ENCODE results near the gene SMAP1. TPM values are rescaled to one million over a fixed set of nuclear protein-coding genes. Genes with fewer than 3 reads are reported as not detected.

SMAP1 gene
- total and polyA plus RNA-seq, 9 of the 15 experiments (the other 6 are each of a cell fraction or from before 2014, with no cell fraction given): 11.4 to 26.4 (median 15.5) TPM

DNA sequence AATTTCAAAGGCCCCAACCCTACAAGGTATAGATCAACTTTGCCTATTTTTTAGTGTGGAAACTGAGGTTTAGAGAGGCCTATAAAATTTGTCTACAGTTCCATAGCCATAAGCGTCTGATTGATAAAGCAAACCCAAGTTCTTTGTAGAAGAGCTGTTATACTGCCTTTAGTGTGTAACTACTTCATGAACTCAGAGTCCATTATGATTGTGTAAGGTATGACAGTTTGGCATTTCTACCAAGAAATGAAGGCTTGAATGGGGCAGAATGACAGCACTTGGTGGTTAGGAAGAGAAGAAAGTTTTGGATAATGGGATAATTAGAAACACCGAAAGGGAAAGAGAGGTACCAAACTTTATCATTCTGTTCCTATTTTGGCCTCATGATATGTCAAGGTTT is 38.1 kb downstream of the SMAP1 start:
- Histone ChIP-seq H3K4me2 (ENCODE audit: insufficient read depth, low read length) (no peak overlapping the region), H4K20me1 (replicated peaks; ENCODE audit: control insufficient read depth, insufficient read depth, low read length) (no peaks in the 10 kb centered on the region; the same call in none of the 2 replicates), H3K4me1 (replicated peaks in 1 of 2; ENCODE audit: control insufficient read depth in 2 of 2, insufficient read depth in 2 of 2, low read length in 2 of 2) (no peaks in the 10 kb centered on the region), H3K27ac (ENCODE audit: extremely low read depth, low read depth, low read length) (no peak overlapping the region), H3K27me3 (ENCODE audit: control insufficient read depth in 2 of 2, insufficient read depth in 2 of 2, low read length in 2 of 2) (no peaks in the 10 kb centered on the region), H3K79me2 (ENCODE audit: control insufficient read depth, insufficient read depth, low read length) (no peaks in the 10 kb centered on the region), H2AFZ (ENCODE audit: low read depth, low read length) (no peak overlapping the region), H3K9ac (ENCODE audit: insufficient read depth in 1 of 2, low read depth in 2 of 2, low read length in 2 of 2) (no peak overlapping the region), H3K4me3 (no peak overlapping the region), H3K36me3 (ENCODE audit: control insufficient read depth, insufficient read depth, low read length) (no peaks in the 10 kb centered on the region), H3K9me1 (ENCODE audit: control insufficient read depth, insufficient read depth, low read length) (no peaks in the 10 kb centered on the region), H3K9me3 (replicated peaks; ENCODE audit: control insufficient read depth, insufficient read depth, low read depth, low read length) (no peaks in the 10 kb centered on the region)
- TF ChIP-seq ZBTB40 (IDR thresholded peaks at IDR 0.05) (no peak), ZBTB40 (CRISPR knock-in tag; IDR thresholded peaks at IDR 0.05) (no peak), ARID1B (IDR thresholded peaks at IDR 0.05) (no peak), ZNF586 (CRISPR knock-in tag; conservative IDR thresholded peaks at IDR 0.05) (no peak), NFXL1 (CRISPR knock-in tag; IDR thresholded peaks at IDR 0.05) (no peak), NRF1 (conservative IDR thresholded peaks at IDR 0.05 in 1 of 2, IDR thresholded peaks at IDR 0.05 in 1 of 2) (no peak), MCM3 (IDR thresholded peaks at IDR 0.05) (no peak), RHOXF2B (CRISPR knock-in tag; conservative IDR thresholded peaks at IDR 0.05) (no peak), RAD51 (IDR thresholded peaks at IDR 0.05; ENCODE audit: borderline replicate concordance, low read depth) (no peak), SMAD3 (CRISPR knock-in tag; conservative IDR thresholded peaks at IDR 0.05) (no peak), RBM14 (IDR thresholded peaks at IDR 0.05; ENCODE audit: borderline replicate concordance, insufficient read depth, low read depth, low read length) (no peak)
- in situ Hi-C loops (cut with MboI): loop anchor here (5.0 to 10.0 kb wide), 2 partner anchors 182 to 249 kb away; partner anchors contain the start of gene B3GAT2
- intact Hi-C loops (cut with micrococcal nuclease): loop anchor here (1.0 to 5.0 kb wide), 4 partner anchors 179 to 642 kb away; no protein-coding TSS in a partner anchor
- no peak for FAIRE-seq
- CTCF ChIA-PET (ENCODE audit: low intra/inter-chr PET ratio): interaction anchor here (0.5 to 2.7 kb wide), 5 partner anchors 21 to 303 kb away, joined by 3 to 20 read pairs (median 5); partner anchors contain the start of gene B3GAT2
- 30% methylated on average over 2 of the region's 2 CpGs for WGBS (ENCODE audit: insufficient coverage, low coverage, missing lambda C conversion rate)
- no peak for DNase-seq (ENCODE audit: extremely low read depth in 1 of 4, low spot score in 3 of 4)
- POLR2A ChIA-PET: interaction anchor here (0.6 kb wide), 1 partner anchor 324 kb away, joined by 3 read pairs; no protein-coding TSS in a partner anchor
- no peak for ATAC-seq
- no TSS peak for BruUV-seq (replicated peaks)

All from K562 (cell line).